Stimulated activated CD4-positive, alpha-beta T cell treated with anti-CD3 and anti-CD28 coated beads, Interleukin-12 subunit alpha, Interleukin-12 subunit beta, amount 100 ng/mL, for 24 hours (primary cell): ENCODE measurements around the gene NGFR.

Source experiments
- DNase-seq, 2 experiments: peaks; one replicate each; pipeline ENCODE4 v3.0.0-alpha.2; 2020; ENCODE audit warnings: low read depth in 2 of 2

NGFR gene

GRCh38 chr17:49494986-49495841 lies at the start of gene NGFR:
TSS of gene NGFR (plus strand) at chr17:49495293. CDS start at chr17:49495418, 125 bp downstream.
- peak in 1 of 2 experiments; percentile 31 for DNase-seq

GRCh38 chr17:49445591-49445990 lies 49.5 kb upstream of the NGFR start:
- DNase-seq: no peak

- DNase-seq: no peak
Measured at GRCh38 chr17:49447628-49448302, 47.3 kb upstream of the NGFR start.

- no peak for DNase-seq
Measured at GRCh38 chr17:49450181-49450580, 44.9 kb upstream of the NGFR start.

- DNase-seq: no peak
Measured at GRCh38 chr17:49450735-49451134, 44.4 kb upstream of the NGFR start.

GRCh38 chr17:49452201-49452600 lies 42.9 kb upstream of the NGFR start:
- no peak for DNase-seq

- DNase-seq: no peak
Measured at GRCh38 chr17:49452661-49453060, 42.4 kb upstream of the NGFR start.

GRCh38 chr17:49454050-49454449 lies 41.0 kb upstream of the NGFR start:
- no peak for DNase-seq

- no peak for DNase-seq
Measured at GRCh38 chr17:49455272-49455861, 39.7 kb upstream of the NGFR start.

- DNase-seq: no peak
Measured at GRCh38 chr17:49456183-49456965, 38.7 kb upstream of the NGFR start.

GRCh38 chr17:49457564-49458535 lies 37.2 kb upstream of the NGFR start:
- no peak for DNase-seq

GRCh38 chr17:49459401-49459984 lies 35.6 kb upstream of the NGFR start:
- DNase-seq: no peak

GRCh38 chr17:49460401-49460800 lies 34.7 kb upstream of the NGFR start:
- no peak for DNase-seq

GRCh38 chr17:49461580-49461979 lies 33.5 kb upstream of the NGFR start:
- no peak for DNase-seq

GRCh38 chr17:49464049-49464448 lies 31.0 kb upstream of the NGFR start:
- no peak for DNase-seq

- DNase-seq: no peak
Measured at GRCh38 chr17:49465331-49465903, 29.7 kb upstream of the NGFR start.

GRCh38 chr17:49466436-49466835 lies 28.7 kb upstream of the NGFR start:
- DNase-seq: no peak

- DNase-seq: no peak
Measured at GRCh38 chr17:49467175-49467574, 27.9 kb upstream of the NGFR start.

GRCh38 chr17:49468811-49469385 lies 26.2 kb upstream of the NGFR start:
- no peak for DNase-seq
